HG03159 (cell line): ENCODE data around the gene GRIK2.
"Not testable (repeated sequence)": the region's sequence is repeated elsewhere in the genome, so short reads cannot be mapped to it uniquely, and the experiment has no call there.

ENCODE experiments used
- ATAC-seq: cut with Tn5 transposase; IDR thresholded peaks from one replicate; pipeline ENCODE4 v1.9.1; 2021; ENCODE audit warnings: mild to moderate bottlenecking, moderate library complexity; ENCODE audit not compliant: unreplicated experiment

GRIK2 gene

GRCh38 chr6:101956961-101957360 lies 563.5 kb downstream of the GRIK2 start:
- ATAC-seq = no peak

- ATAC-seq = no peak
These were observed 567.8 kb downstream of the GRIK2 start for GRCh38 chr6:101961357-101961756.

- no peak for ATAC-seq
These were observed 587.4 kb downstream of the GRIK2 start for GRCh38 chr6:101980924-101981323.

- no peak for ATAC-seq
These were observed 593.0 kb downstream of the GRIK2 start for GRCh38 chr6:101986476-101986875.

GRCh38 chr6:101992286-101992685 lies 598.8 kb downstream of the GRIK2 start:
- no peak for ATAC-seq

GRCh38 chr6:101994521-101994920 lies 601.0 kb downstream of the GRIK2 start:
- no peak for ATAC-seq

- ATAC-seq = no peak
These were observed 621.9 kb downstream of the GRIK2 start for GRCh38 chr6:102015431-102015830.

- no peak for ATAC-seq
These were observed 628.8 kb downstream of the GRIK2 start for GRCh38 chr6:102022281-102022680.

GRCh38 chr6:102022803-102023202 lies 629.3 kb downstream of the GRIK2 start:
- ATAC-seq = no peak

- ATAC-seq = no peak
These were observed 630.6 kb downstream of the GRIK2 start for GRCh38 chr6:102023977-102024657.

GRCh38 chr6:102026649-102027048 lies 633.1 kb downstream of the GRIK2 start:
- no peak for ATAC-seq

GRCh38 chr6:102028176-102028575 lies 634.7 kb downstream of the GRIK2 start:
- ATAC-seq = no peak

GRCh38 chr6:102038964-102039363 lies 645.5 kb downstream of the GRIK2 start:
- no peak for ATAC-seq

- no peak for ATAC-seq
These were observed 645.9 kb downstream of the GRIK2 start for GRCh38 chr6:102039441-102039840.

GRCh38 chr6:102051001-102051400 lies 657.5 kb downstream of the GRIK2 start:
- no peak for ATAC-seq

- ATAC-seq = no peak
These were observed 658.2 kb downstream of the GRIK2 start for GRCh38 chr6:102051720-102052119.

- no peak for ATAC-seq
These were observed 670.6 kb downstream of the GRIK2 start for GRCh38 chr6:102064142-102064541.

GRCh38 chr6:102066301-102066700 lies 672.8 kb downstream of the GRIK2 start:
- ATAC-seq = no peak

- ATAC-seq = no peak
These were observed 674.9 kb downstream of the GRIK2 start for GRCh38 chr6:102068349-102068929.

GRCh38 chr6:102075539-102075938 lies 682.0 kb downstream of the GRIK2 start:
- ATAC-seq = no peak

- ATAC-seq = no peak
These were observed 691.7 kb downstream of the GRIK2 start for GRCh38 chr6:102085257-102085656.

GRCh38 chr6:102088160-102088559 lies 694.7 kb downstream of the GRIK2 start:
- not testable (repeated sequence) for ATAC-seq

- peak; percentile 78 for ATAC-seq
These were observed 720.9 kb downstream of the GRIK2 start for GRCh38 chr6:102114402-102114801.
